Hepatocyte (in vitro differentiated cells): ENCODE data around the gene DACH2. TPM values are rescaled to one million over a fixed set of nuclear protein-coding genes. Genes with fewer than 3 reads are reported as not detected.

Experiments used
- DNase-seq: peaks from one replicate; pipeline ENCODE4 v3.0.0-alpha.2; 2016; ENCODE audit warnings: low spot score
- H2AFZ ChIP-seq: fragments of 200-600 bp; sonication (generic); 2 replicates; pipeline ENCODE4 v1.6.0; 2016; ENCODE audit warnings: antibody characterized with exemption, mild to moderate bottlenecking
- H3K27ac ChIP-seq: fragments of 200-600 bp; sonication (generic); 2 replicates; pipeline ENCODE4 v1.5.1; 2016; ENCODE audit warnings: mild to moderate bottlenecking
- H3K27me3 ChIP-seq: fragments of 200-600 bp; sonication (generic); 2 replicates; pipeline ENCODE4 v1.6.1; 2016
- H3K36me3 ChIP-seq: fragments of 200-600 bp; sonication (generic); replicated peaks from 2 replicates; pipeline ENCODE4 v1.5.1; 2016; ENCODE audit warnings: low read depth; ENCODE audit not compliant: insufficient read depth
- H3K4me1 ChIP-seq: fragments of 200-600 bp; sonication (generic); 2 replicates; pipeline ENCODE4 v1.5.1; 2016; ENCODE audit warnings: mild to moderate bottlenecking, moderate library complexity; ENCODE audit not compliant: insufficient read depth
- H3K4me2 ChIP-seq: fragments of 200-600 bp; sonication (generic); 2 replicates; pipeline ENCODE4 v1.6.0; 2016
- H3K4me3 ChIP-seq: fragments of 200-600 bp; sonication (generic); 2 replicates; pipeline ENCODE4 v1.5.1; 2016; ENCODE audit warnings: mild to moderate bottlenecking
- H3K79me2 ChIP-seq: fragments of 200-600 bp; sonication (generic); 2 replicates; pipeline ENCODE4 v1.6.0; 2017; ENCODE audit warnings: mild to moderate bottlenecking
- H3K9me2 ChIP-seq: fragments of 200-600 bp; sonication (generic); replicated peaks from 2 replicates; pipeline ENCODE4 v1.6.0; 2017; ENCODE audit warnings: mild to moderate bottlenecking; ENCODE audit not compliant: insufficient read depth
- H3K9me3 ChIP-seq: fragments of 200-600 bp; sonication (generic); 2 replicates; pipeline ENCODE4 v1.5.1; 2016; ENCODE audit warnings: low read depth, mild to moderate bottlenecking
- H4K20me1 ChIP-seq: fragments of 200-600 bp; sonication (generic); 2 replicates; pipeline ENCODE4 v1.6.0; 2016; ENCODE audit warnings: mild to moderate bottlenecking; ENCODE audit not compliant: insufficient read depth, poor library complexity, severe bottlenecking
- CTCF ChIP-seq: fragments of 200-600 bp; sonication (generic); IDR thresholded peaks from 2 replicates; pipeline ENCODE4 v1.5.1; 2016; ENCODE audit warnings: antibody characterized with exemption, mild to moderate bottlenecking; ENCODE audit not compliant: poor library complexity
- EZH2 ChIP-seq: fragments of 200-600 bp; sonication (generic); IDR thresholded peaks from 2 replicates; pipeline ENCODE4 v1.6.1; 2016; ENCODE audit warnings: antibody characterized with exemption, mild to moderate bottlenecking, borderline replicate concordance
- EZH2phosphoT487 ChIP-seq: fragments of 200-600 bp; sonication (generic); IDR thresholded peaks from one replicate; pipeline ENCODE4 v1.6.1; 2018; ENCODE audit warnings: antibody characterized with exemption, mild to moderate bottlenecking, low read depth, moderate library complexity; ENCODE audit not compliant: unreplicated experiment, severe bottlenecking
- WGBS: methylation state at CpG from one replicate; pipeline ENCODE4 v1.1.6; 2016; ENCODE audit warnings: low lambda C conversion rate; ENCODE audit errors: missing lambda C conversion rate; 5-methylcytosine and 5-hydroxymethylcytosine counted together
- polyA plus RNA-seq: library from polyadenylated mRNA; unstranded; fragments of >200 nt; fragmentation: Nextera tagmentation; extraction: Ambion mirVana; gene quantifications from 2 replicates; pipeline ENCODE4 v1.2.1, GENCODE V29; 2016
- total RNA-seq: library from RNA; depleted of rRNA; stranded (reverse); fragments of >200 nt; gene quantifications from 2 replicates; pipeline ENCODE4 v1.2.3, GENCODE V29; 2014

Gene DACH2
- total and polyA plus RNA-seq, 2 experiments from 2014 or later: 0.67 to 0.87 TPM

- Histone ChIP-seq H2AFZ (no peak overlapping the region), H3K27ac (no peak overlapping the region), H3K4me3 (no peak overlapping the region), H3K4me2 (no peak overlapping the region), H4K20me1 (no peaks in the 10 kb centered on the region), H3K79me2 (no peaks in the 10 kb centered on the region), H3K9me2 (no peaks in the 10 kb centered on the region), H3K36me3 (no peaks in the 10 kb centered on the region), H3K27me3 (no peaks in the 10 kb centered on the region), H3K4me1 (no peaks in the 10 kb centered on the region), H3K9me3 (no peaks in the 10 kb centered on the region)
- no peak for TF ChIP-seq EZH2phosphoT487
- TF ChIP-seq EZH2: no peak
- WGBS: 79% methylated on average over 3 of the region's 3 CpGs
- no peak for DNase-seq
Measured at GRCh38 chrX:86322913-86323312, 174.7 kb downstream of the DACH2 start.

GRCh38 chrX:86329174-86329573 lies 180.9 kb downstream of the DACH2 start:
- WGBS: 100% methylated on average over 1 of the region's 1 CpG
- Histone ChIP-seq H3K27ac (no peak overlapping the region), H3K79me2 (no peaks in the 10 kb centered on the region), H2AFZ (no peak overlapping the region), H3K36me3 (no peaks in the 10 kb centered on the region), H4K20me1 (no peaks in the 10 kb centered on the region), H3K4me3 (no peak overlapping the region), H3K9me3 (no peaks in the 10 kb centered on the region), H3K9me2 (no peaks in the 10 kb centered on the region), H3K4me1 (no peaks in the 10 kb centered on the region), H3K27me3 (no peaks in the 10 kb centered on the region), H3K4me2 (no peak overlapping the region)
- TF ChIP-seq EZH2 (no peak), EZH2phosphoT487 (no peak), CTCF (no peak)
- DNase-seq: no peak

- H4K20me1 ChIP-seq: no peaks in the 10 kb centered on the region
- no peak for DNase-seq
- H3K79me2 ChIP-seq: no peaks in the 10 kb centered on the region
- no peaks in the 10 kb centered on the region for H3K9me3 ChIP-seq
- no peak overlapping the region for H2AFZ ChIP-seq
- 31% methylated on average over 4 of the region's 4 CpGs for WGBS
- TF ChIP-seq CTCF: no peak
- no peak for TF ChIP-seq EZH2
- no peak for TF ChIP-seq EZH2phosphoT487
- no peaks in the 10 kb centered on the region for H3K27me3 ChIP-seq
- H3K36me3 ChIP-seq: no peaks in the 10 kb centered on the region
- no peak overlapping the region for H3K27ac ChIP-seq
- H3K4me1 ChIP-seq: no peaks in the 10 kb centered on the region
- no peaks in the 10 kb centered on the region for H3K9me2 ChIP-seq
- H3K4me3 ChIP-seq: no peak overlapping the region
- H3K4me2 ChIP-seq: no peak overlapping the region
Measured at GRCh38 chrX:86348669-86349068, 200.4 kb downstream of the DACH2 start.

- Histone ChIP-seq H3K27ac (no peak overlapping the region), H3K27me3 (no peaks in the 10 kb centered on the region), H2AFZ (no peak overlapping the region), H3K4me1 (no peaks in the 10 kb centered on the region), H3K4me3 (no peak overlapping the region), H3K9me3 (no peaks in the 10 kb centered on the region), H3K4me2 (no peak overlapping the region), H3K9me2 (no peaks in the 10 kb centered on the region), H3K36me3 (no peaks in the 10 kb centered on the region), H3K79me2 (no peaks in the 10 kb centered on the region), H4K20me1 (no peaks in the 10 kb centered on the region)
- DNase-seq: no peak
- WGBS: 75% methylated on average over 11 of the region's 11 CpGs
- TF ChIP-seq EZH2 (no peak), EZH2phosphoT487 (no peak), CTCF (no peak)
Measured at GRCh38 chrX:86349115-86349514, 200.9 kb downstream of the DACH2 start.
